KMS-11 (cell line): ENCODE results near the gene FAM184B.

Experiments used
- H2AFZ ChIP-seq: fragments of 200-600 bp; sonication (generic); 2 replicates; pipeline ENCODE4 v1.6.1; 2016; ENCODE audit warnings: antibody characterized with exemption, mixed run types, low read depth
- H3K27ac ChIP-seq: fragments of 200-600 bp; sonication (generic); 2 replicates; pipeline ENCODE4 v1.6.1; 2016; ENCODE audit warnings: mild to moderate bottlenecking, mixed run types
- H3K27me3 ChIP-seq: fragments of 200-600 bp; sonication (generic); 2 replicates; pipeline ENCODE4 v1.6.1; 2017; ENCODE audit warnings: mild to moderate bottlenecking, low read depth, mixed run types, moderate library complexity; ENCODE audit not compliant: insufficient read depth
- H3K36me3 ChIP-seq: fragments of 200-600 bp; sonication (generic); 2 replicates; pipeline ENCODE4 v1.6.1; 2017; ENCODE audit warnings: mild to moderate bottlenecking, mixed run types; ENCODE audit not compliant: insufficient read depth
- H3K4me1 ChIP-seq: fragments of 200-600 bp; sonication (generic); 2 replicates; pipeline ENCODE4 v1.6.1; 2016; ENCODE audit warnings: mild to moderate bottlenecking, low read depth, mixed run types; ENCODE audit not compliant: poor library complexity, severe bottlenecking
- H3K4me2 ChIP-seq: fragments of 200-600 bp; sonication (generic); 2 replicates; pipeline ENCODE4 v1.7.0; 2016; ENCODE audit warnings: mild to moderate bottlenecking, mixed run types
- H3K4me3 ChIP-seq: fragments of 200-600 bp; sonication (generic); IDR thresholded peaks from 2 replicates; pipeline ENCODE4 v1.6.1; 2017; ENCODE audit warnings: low read depth, low read length, mixed read lengths; ENCODE audit not compliant: insufficient read depth
- H3K79me2 ChIP-seq: fragments of 200-600 bp; sonication (generic); 2 replicates; pipeline ENCODE4 v1.6.1; 2016; ENCODE audit warnings: low read depth, mixed run types; ENCODE audit not compliant: insufficient read depth
- H3K9ac ChIP-seq: fragments of 200-600 bp; sonication (generic); 2 replicates; pipeline ENCODE4 v1.6.1; 2016; ENCODE audit warnings: mild to moderate bottlenecking, mixed run types
- H4K20me1 ChIP-seq: fragments of 200-600 bp; sonication (generic); 2 replicates; pipeline ENCODE4 v1.6.1; 2016; ENCODE audit warnings: mild to moderate bottlenecking, mixed run types; ENCODE audit not compliant: insufficient read depth
- CTCF ChIP-seq: fragments of 200-600 bp; sonication (generic); conservative IDR thresholded peaks from 2 replicates; pipeline ENCODE4 v1.6.1; 2017; ENCODE audit warnings: low read depth, mild to moderate bottlenecking, antibody characterized with exemption, low read length, moderate library complexity, mixed read lengths

FAM184B gene

DNA sequence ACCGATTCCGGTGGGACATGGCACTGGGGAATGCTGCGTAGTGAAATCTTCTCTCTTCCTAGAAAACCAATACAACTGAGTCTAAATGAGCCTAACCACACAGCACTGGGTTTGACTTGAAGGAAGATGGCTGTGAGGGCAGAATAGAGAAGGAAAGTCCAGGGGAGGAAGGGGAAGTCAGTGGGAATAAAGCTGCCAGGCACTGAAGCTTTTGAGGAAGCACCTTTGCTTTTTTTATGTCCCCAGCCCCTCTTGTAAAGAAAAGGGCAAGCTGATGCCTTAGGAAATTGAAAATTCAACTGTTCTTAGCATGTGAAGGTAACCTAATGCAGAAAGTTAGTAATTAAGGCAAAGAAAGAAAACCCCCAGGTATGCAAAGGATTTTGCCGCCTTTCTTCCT, 146.4 kb downstream of the FAM184B start:
- no peak for TF ChIP-seq CTCF
- Histone ChIP-seq H3K9ac (no peak overlapping the region), H3K27me3 (no peaks in the 10 kb centered on the region), H3K4me2 (no peak overlapping the region), H4K20me1 (no peaks in the 10 kb centered on the region), H3K79me2 (no peaks in the 10 kb centered on the region), H3K4me3 (no peak overlapping the region), H3K4me1 (no peaks in the 10 kb centered on the region), H3K36me3 (no peaks in the 10 kb centered on the region), H3K27ac (no peak overlapping the region), H2AFZ (no peak overlapping the region)

DNA sequence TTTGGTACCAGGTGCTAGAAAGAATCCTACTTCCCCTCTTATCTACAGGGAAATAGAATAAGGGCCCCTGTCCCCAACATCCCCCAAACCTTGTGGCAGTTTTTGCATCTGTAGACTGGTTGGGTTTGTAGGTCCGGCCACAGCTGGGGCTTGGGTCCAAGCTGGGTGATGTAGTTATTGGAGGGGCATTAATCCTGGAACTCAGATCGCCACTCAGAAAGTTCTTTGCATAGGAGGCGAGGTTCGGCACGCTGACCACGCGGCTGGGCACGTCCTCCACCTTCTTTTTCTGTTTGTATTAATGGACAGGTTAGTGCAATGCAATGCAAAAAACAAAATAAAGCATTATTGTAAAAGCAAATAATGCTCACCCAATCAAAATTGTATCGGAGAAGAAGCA, 147.8 kb downstream of the FAM184B start:
- Histone ChIP-seq H3K79me2 (no peaks in the 10 kb centered on the region), H3K4me3 (no peak overlapping the region), H3K9ac (no peak overlapping the region), H4K20me1 (no peaks in the 10 kb centered on the region), H3K27me3 (no peaks in the 10 kb centered on the region), H3K36me3 (no peaks in the 10 kb centered on the region), H3K27ac (no peak overlapping the region), H3K4me1 (no peaks in the 10 kb centered on the region), H2AFZ (no peak overlapping the region), H3K4me2 (no peak overlapping the region)
- TF ChIP-seq CTCF: no peak

- no peak for TF ChIP-seq CTCF
- H2AFZ ChIP-seq: no peak overlapping the region
- H3K4me3 ChIP-seq: no peak overlapping the region
- H3K4me2 ChIP-seq: no peak overlapping the region
- H3K9ac ChIP-seq: no peak overlapping the region
- H4K20me1 ChIP-seq: no peaks in the 10 kb centered on the region
- no peak overlapping the region for H3K27ac ChIP-seq
- no peaks in the 10 kb centered on the region for H3K27me3 ChIP-seq
- H3K4me1 ChIP-seq: no peaks in the 10 kb centered on the region
- no peaks in the 10 kb centered on the region for H3K79me2 ChIP-seq
- no peaks in the 10 kb centered on the region for H3K36me3 ChIP-seq
These were observed 151.2 kb downstream of the FAM184B start for GRCh38 chr4:17630228-17630627.

DNA sequence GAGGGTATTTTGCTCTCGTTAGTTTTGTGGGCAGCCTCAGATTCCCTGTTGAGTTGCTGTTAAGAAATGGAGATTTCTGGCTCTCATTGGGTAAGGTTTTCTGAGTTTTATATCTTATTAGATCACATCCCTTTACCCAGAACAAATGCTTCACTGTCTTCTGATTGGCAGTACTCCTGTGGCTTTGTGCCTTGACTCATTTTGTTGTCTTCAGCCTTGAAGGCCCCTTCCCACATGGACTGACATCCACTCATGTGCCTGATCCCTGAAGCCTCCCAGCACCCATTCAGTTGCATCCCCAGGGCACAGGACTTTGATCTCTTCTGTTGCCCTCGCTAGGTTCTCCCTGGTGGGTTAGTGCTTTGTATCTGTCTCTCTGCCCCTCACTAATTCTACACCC, 156.6 kb downstream of the FAM184B start:
- Histone ChIP-seq H2AFZ (no peak overlapping the region), H3K9ac (no peak overlapping the region), H3K27me3 (no peaks in the 10 kb centered on the region), H3K4me2 (no peak overlapping the region), H3K36me3 (no peaks in the 10 kb centered on the region), H4K20me1 (no peaks in the 10 kb centered on the region), H3K4me1 (no peaks in the 10 kb centered on the region), H3K79me2 (no peaks in the 10 kb centered on the region), H3K27ac (no peak overlapping the region), H3K4me3 (no peak overlapping the region)
- no peak for TF ChIP-seq CTCF
